ENCODE measurements around the gene KRTAP5-6.

- TF ChIP-seq CTCF (IDR thresholded peaks at IDR 0.05) (no peak), POLR2AphosphoS5 (IDR thresholded peaks at IDR 0.05; ENCODE audit: insufficient read depth in 1 of 2, low read depth in 1 of 2) (no peak), POLR2A (IDR thresholded peaks at IDR 0.05) (no peak)
Observed at GRCh38 chr11:1665313-1665712, 31.7 kb upstream of the KRTAP5-6 start.

All from vagina (tissue), 2 donors.